HG03135 (cell line): ENCODE data around the gene MAPT.
"Not testable (repeated sequence)": the region's sequence is repeated elsewhere in the genome, so short reads cannot be mapped to it uniquely, and the experiment has no call there.

Experiments
- ATAC-seq: cut with Tn5 transposase; IDR thresholded peaks from one replicate; pipeline ENCODE4 v1.9.1; 2021; ENCODE audit warnings: mild to moderate bottlenecking, moderate library complexity; ENCODE audit not compliant: unreplicated experiment

The MAPT gene

GRCh38 chr17:45923511-45924268 is 29.3 kb downstream of the MAPT start:
- no peak for ATAC-seq

GRCh38 chr17:45924332-45924820 is 30.0 kb downstream of the MAPT start:
- no peak for ATAC-seq

GRCh38 chr17:45925311-45925710 is 31.0 kb downstream of the MAPT start:
- no peak for ATAC-seq

GRCh38 chr17:45927247-45927646 is 32.9 kb downstream of the MAPT start:
- ATAC-seq = no peak

- no peak for ATAC-seq
Observed at GRCh38 chr17:45929344-45929743, 35.0 kb downstream of the MAPT start.

GRCh38 chr17:45930420-45930951 is 36.1 kb downstream of the MAPT start:
- no peak for ATAC-seq

- no peak for ATAC-seq
Observed at GRCh38 chr17:45931677-45932076, 37.3 kb downstream of the MAPT start.

- no peak for ATAC-seq
Observed at GRCh38 chr17:45934044-45934979, 40.0 kb downstream of the MAPT start.

GRCh38 chr17:45935197-45935709 is 40.9 kb downstream of the MAPT start:
- no peak for ATAC-seq

- ATAC-seq = no peak
Observed at GRCh38 chr17:45935710-45936509, 41.6 kb downstream of the MAPT start.

GRCh38 chr17:45936610-45937009 is 42.3 kb downstream of the MAPT start:
- ATAC-seq = no peak

- not testable (repeated sequence) for ATAC-seq
Observed at GRCh38 chr17:45937186-45937585, 42.8 kb downstream of the MAPT start.

GRCh38 chr17:45939395-45939794 is 45.0 kb downstream of the MAPT start:
- no peak for ATAC-seq

GRCh38 chr17:45940293-45940692 is 45.9 kb downstream of the MAPT start:
- no peak for ATAC-seq

- no peak for ATAC-seq
Observed at GRCh38 chr17:45940826-45941225, 46.5 kb downstream of the MAPT start.

- no peak for ATAC-seq
Observed at GRCh38 chr17:45941395-45941794, 47.0 kb downstream of the MAPT start.

- ATAC-seq = no peak
Observed at GRCh38 chr17:45942284-45942683, 47.9 kb downstream of the MAPT start.

GRCh38 chr17:45946841-45947256 is 52.5 kb downstream of the MAPT start:
- ATAC-seq = no peak

- no peak for ATAC-seq
Observed at GRCh38 chr17:45948498-45948880, 54.1 kb downstream of the MAPT start.

- no peak for ATAC-seq
Observed at GRCh38 chr17:45948881-45949624, 54.7 kb downstream of the MAPT start.
